Uterus (tissue), 2 donors: ENCODE results near the gene PDGFRB.

Experiments used
- CTCF ChIP-seq, 4 experiments: fragments of 200-600 bp in 2 of 4; fragments of 450-650 bp in 2 of 4; sonication (generic) in 2 of 4; IDR thresholded peaks; one replicate each; pipeline ENCODE4 v1.5.1; 2016 to 2019; ENCODE audit warnings: antibody characterized with exemption in 4 of 4, mild to moderate bottlenecking in 2 of 4, moderate library complexity in 1 of 4
- POLR2A ChIP-seq, 2 donors: fragments of 450-650 bp; IDR thresholded peaks; one replicate each; pipeline ENCODE4 v1.6.1; 2016; ENCODE audit warnings: antibody characterized with exemption in 2 of 2, mild to moderate bottlenecking in 1 of 2, moderate library complexity in 1 of 2

GRCh38 chr5:150189326-150189725 is 33.7 kb upstream of the PDGFRB start:
- TF ChIP-seq CTCF (IDR thresholded peaks at IDR 0.05) (no peak), POLR2A (IDR thresholded peaks at IDR 0.05) (no peak)
